Activated T-cell treated with anti-CD3 and anti-CD28 coated beads, Interleukin-2, amount 50 U/mL, for 24 hours (primary cell): ENCODE measurements around the gene ZMYM4.
"Not testable (repeated sequence)": the region's sequence is repeated elsewhere in the genome, so short reads cannot be mapped to it uniquely, and the experiment has no call there.

Source experiments
- DNase-seq: peaks from one replicate; pipeline ENCODE4 v3.0.0-alpha.2; 2020
- H3K27ac Mint-ChIP-seq: 2 replicates; pipeline ENCODE4 v1.8.0; 2020; ENCODE audit warnings: mild to moderate bottlenecking, mixed read lengths
- H3K27me3 Mint-ChIP-seq: 2 replicates; pipeline ENCODE4 v1.8.0; 2020; ENCODE audit warnings: mixed read lengths
- H3K36me3 Mint-ChIP-seq: 2 replicates; pipeline ENCODE4 v1.8.0; 2020; ENCODE audit warnings: low read depth, mixed read lengths
- H3K4me1 Mint-ChIP-seq: 2 replicates; pipeline ENCODE4 v1.8.0; 2020; ENCODE audit warnings: low read depth, mixed read lengths
- H3K4me3 Mint-ChIP-seq: 2 replicates; pipeline ENCODE4 v1.8.0; 2020; ENCODE audit warnings: mild to moderate bottlenecking, moderate library complexity, mixed read lengths
- H3K9me3 Mint-ChIP-seq: 2 replicates; pipeline ENCODE4 v1.8.0; 2020; ENCODE audit warnings: mixed read lengths

Gene ZMYM4

DNA sequence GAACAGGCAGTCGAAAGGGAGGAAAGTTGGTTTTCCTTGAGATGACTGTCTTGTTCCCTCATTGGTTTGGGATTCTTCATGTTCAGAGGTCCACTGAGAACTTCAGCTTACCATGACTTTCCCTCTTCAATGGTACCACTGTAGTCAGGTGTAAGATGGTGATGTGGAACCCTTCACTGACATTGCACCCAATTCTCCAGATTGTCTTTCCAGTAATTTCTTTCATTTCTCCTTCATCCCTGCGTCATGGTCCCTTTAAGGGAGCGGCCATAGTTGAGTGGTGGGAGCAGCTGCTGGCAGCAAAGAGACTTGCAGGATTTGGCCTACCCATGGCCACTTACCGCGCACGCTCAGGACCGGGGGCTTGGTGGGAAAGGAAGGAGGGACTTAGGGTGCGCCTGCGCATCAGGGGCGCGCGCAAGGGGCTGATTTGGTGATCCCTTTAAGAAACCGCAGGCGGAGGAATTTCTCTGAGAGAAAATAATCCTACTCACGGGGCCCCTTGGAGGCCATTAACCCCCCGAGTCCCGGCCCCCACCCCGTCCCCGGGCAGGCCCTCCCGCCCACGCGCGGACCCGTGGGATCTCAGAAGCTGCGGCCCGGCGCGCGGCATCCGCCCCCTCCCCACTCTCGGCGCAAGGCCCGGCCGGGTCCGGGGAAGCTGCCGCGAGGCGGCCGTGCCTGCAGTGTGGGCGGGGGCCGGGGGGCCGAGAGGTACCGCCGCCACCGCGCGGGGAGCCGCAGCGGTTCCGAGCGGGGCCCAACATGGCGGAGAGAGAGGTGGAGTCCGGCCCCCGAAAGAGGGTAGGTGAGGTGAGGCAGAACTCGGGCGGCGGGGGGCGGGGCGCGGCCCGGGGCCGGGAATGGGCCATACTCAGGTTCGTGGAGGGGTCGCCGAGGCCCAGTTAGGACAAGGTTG, at the start of gene ZMYM4:
TSS of gene ZMYM4 (plus strand) at position 428 of the 919 bp plus-strand sequence. CDS start at position 766, 338 bp downstream.
- peak within 1 kb of the TSS; percentile 90 for H3K27ac Mint-ChIP-seq
- no peaks in the 10 kb centered on the region for H3K9me3 Mint-ChIP-seq
- DNase-seq, result peak; percentile 91
- H3K4me3 Mint-ChIP-seq, result peak within 1 kb of the TSS; percentile 85
- peaks cover 33% of the 10 kb centered on the region for H3K4me1 Mint-ChIP-seq
- H3K36me3 Mint-ChIP-seq, result peaks cover 21% of the 10 kb centered on the region
- H3K27me3 Mint-ChIP-seq, result peaks cover 11% of the 10 kb centered on the region

- H3K36me3 Mint-ChIP-seq, result no peaks in the 10 kb centered on the region
- no peak overlapping the region for H3K4me3 Mint-ChIP-seq
- H3K27ac Mint-ChIP-seq, result no peak overlapping the region
- H3K27me3 Mint-ChIP-seq, result no peaks in the 10 kb centered on the region
- H3K4me1 Mint-ChIP-seq, result no peaks in the 10 kb centered on the region
- no peak for DNase-seq
- H3K9me3 Mint-ChIP-seq, result no peaks in the 10 kb centered on the region
Measured at GRCh38 chr1:35220976-35221375, 47.5 kb upstream of the ZMYM4 start.

DNA sequence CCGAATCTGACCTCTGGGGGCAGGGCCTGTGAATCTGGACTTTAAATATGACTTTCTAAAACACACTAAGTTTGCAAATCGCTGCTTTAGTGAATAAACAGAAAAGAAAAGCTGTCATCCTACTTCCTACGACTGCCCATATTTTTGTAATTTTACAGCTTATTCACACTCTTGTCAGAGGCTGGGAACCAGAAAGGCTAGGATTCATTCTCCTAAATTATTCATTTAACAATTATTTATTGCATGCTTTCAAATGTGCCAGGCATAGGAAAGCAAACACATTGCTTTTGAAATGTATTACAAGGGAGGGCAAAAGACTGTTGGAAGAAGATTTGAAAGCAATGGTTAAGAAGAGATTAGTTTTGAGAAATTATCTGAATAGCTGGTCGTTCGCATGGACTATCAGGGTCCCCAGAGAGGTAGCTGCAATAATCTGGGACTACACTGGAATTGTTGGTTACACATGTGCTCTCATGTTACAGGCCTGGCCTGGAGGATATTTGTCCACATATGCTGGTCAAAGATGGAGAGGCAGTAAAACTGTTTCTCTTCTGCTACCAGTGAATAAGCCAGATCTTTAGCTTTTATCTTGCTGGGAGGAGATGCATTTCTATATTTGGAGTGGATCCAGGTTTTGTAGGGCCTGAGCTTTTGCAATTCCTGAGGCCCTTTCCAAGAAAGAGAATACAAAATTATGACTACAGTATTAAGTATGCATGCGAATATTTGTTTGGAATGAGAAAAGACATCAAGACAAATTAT, 46.0 kb upstream of the ZMYM4 start:
- H3K4me1 Mint-ChIP-seq, result no peaks in the 10 kb centered on the region
- no peak overlapping the region for H3K4me3 Mint-ChIP-seq
- H3K27ac Mint-ChIP-seq, result no peak overlapping the region
- no peak for DNase-seq
- no peaks in the 10 kb centered on the region for H3K27me3 Mint-ChIP-seq
- H3K36me3 Mint-ChIP-seq, result no peaks in the 10 kb centered on the region
- H3K9me3 Mint-ChIP-seq, result no peaks in the 10 kb centered on the region

- no peak overlapping the region for H3K27ac Mint-ChIP-seq
- H3K27me3 Mint-ChIP-seq, result no peaks in the 10 kb centered on the region
- no peak overlapping the region for H3K4me3 Mint-ChIP-seq
- no peaks in the 10 kb centered on the region for H3K36me3 Mint-ChIP-seq
- no peaks in the 10 kb centered on the region for H3K9me3 Mint-ChIP-seq
- DNase-seq, result no peak
- no peaks in the 10 kb centered on the region for H3K4me1 Mint-ChIP-seq
Measured at GRCh38 chr1:35223084-35223630, 45.4 kb upstream of the ZMYM4 start.

- no peak for DNase-seq
- no peaks in the 10 kb centered on the region for H3K27me3 Mint-ChIP-seq
- H3K36me3 Mint-ChIP-seq, result no peaks in the 10 kb centered on the region
- peaks cover 4% of the 10 kb centered on the region for H3K4me1 Mint-ChIP-seq
- H3K27ac Mint-ChIP-seq, result no peak overlapping the region
- H3K9me3 Mint-ChIP-seq, result no peaks in the 10 kb centered on the region
- no peak overlapping the region for H3K4me3 Mint-ChIP-seq
Measured at GRCh38 chr1:35226546-35226945, 42.0 kb upstream of the ZMYM4 start.

DNA sequence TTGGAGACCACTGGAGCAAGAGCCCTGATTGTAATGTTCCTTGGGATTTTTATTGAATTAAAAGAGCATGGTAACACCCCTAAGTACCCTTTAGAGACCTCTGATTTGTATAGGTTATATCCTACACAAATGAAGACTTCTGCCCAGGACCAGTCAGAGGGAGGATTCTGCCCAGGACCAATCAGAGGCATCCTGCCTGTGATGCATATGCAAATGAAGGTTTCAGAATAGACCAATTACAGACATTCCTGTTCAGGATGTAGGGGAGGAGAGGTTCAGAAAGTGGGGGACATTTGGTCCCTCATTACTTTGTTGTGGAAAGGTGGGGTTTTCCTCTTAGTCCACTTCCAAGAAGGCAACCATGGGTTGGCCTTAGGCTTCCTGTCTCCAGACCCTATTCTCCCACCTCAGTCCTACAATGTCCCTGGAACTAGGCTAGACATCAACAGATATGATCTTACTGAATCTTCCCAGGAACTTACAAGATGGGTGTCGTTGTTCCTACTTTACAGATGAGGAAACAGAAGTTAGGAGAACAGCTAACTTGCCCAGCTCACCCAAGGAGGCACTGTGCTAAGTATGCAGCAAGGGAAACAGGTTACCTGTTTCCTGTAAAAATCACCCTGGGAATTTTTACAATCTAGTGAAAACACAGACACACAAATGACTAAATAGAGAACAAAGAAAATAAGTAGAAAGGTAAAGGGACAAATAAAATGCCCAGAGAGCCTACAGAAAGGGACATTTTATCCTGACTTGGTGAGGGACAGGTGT, 38.7 kb upstream of the ZMYM4 start:
- no peaks in the 10 kb centered on the region for H3K9me3 Mint-ChIP-seq
- H3K4me3 Mint-ChIP-seq, result no peak overlapping the region
- H3K27me3 Mint-ChIP-seq, result no peaks in the 10 kb centered on the region
- H3K36me3 Mint-ChIP-seq, result no peaks in the 10 kb centered on the region
- H3K27ac Mint-ChIP-seq, result no peak overlapping the region
- no peak for DNase-seq
- peaks cover 4% of the 10 kb centered on the region for H3K4me1 Mint-ChIP-seq

GRCh38 chr1:35231287-35231686, 37.2 kb upstream of the ZMYM4 start:
- H3K27me3 Mint-ChIP-seq, result no peaks in the 10 kb centered on the region
- H3K9me3 Mint-ChIP-seq, result no peaks in the 10 kb centered on the region
- H3K4me1 Mint-ChIP-seq, result peaks cover 4% of the 10 kb centered on the region
- no peak overlapping the region for H3K4me3 Mint-ChIP-seq
- no peak for DNase-seq
- H3K27ac Mint-ChIP-seq, result no peak overlapping the region
- no peaks in the 10 kb centered on the region for H3K36me3 Mint-ChIP-seq

GRCh38 chr1:35236772-35237171, 31.7 kb upstream of the ZMYM4 start:
- H3K27ac Mint-ChIP-seq, H3K27me3 Mint-ChIP-seq, H3K9me3 Mint-ChIP-seq, H3K4me1 Mint-ChIP-seq, H3K36me3 Mint-ChIP-seq, DNase-seq, H3K4me3 Mint-ChIP-seq: not testable (repeated sequence)

DNA sequence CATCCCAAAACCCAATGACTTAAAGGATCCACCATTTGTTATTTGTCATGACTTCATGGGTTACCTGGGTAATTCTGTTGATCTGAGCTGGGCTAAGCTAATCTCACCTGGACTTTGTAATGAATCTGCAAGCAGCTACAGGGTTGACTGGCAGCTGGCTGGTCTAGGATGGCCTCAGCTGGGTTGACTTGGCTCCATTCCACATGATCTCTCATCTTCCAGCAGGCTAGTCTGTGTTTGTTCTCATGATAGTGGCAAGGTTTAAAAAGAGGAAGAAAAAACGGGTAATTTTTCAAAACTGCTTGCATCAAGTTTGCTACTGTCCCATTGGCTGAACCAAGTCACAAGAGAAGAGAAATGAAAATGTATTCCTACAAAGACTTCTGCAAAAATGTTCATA, 24.8 kb upstream of the ZMYM4 start:
- no peaks in the 10 kb centered on the region for H3K4me1 Mint-ChIP-seq
- H3K4me3 Mint-ChIP-seq, result no peak overlapping the region
- no peak for DNase-seq
- no peak overlapping the region for H3K27ac Mint-ChIP-seq
- H3K9me3 Mint-ChIP-seq, result no peaks in the 10 kb centered on the region
- H3K36me3 Mint-ChIP-seq, result no peaks in the 10 kb centered on the region
- H3K27me3 Mint-ChIP-seq, result no peaks in the 10 kb centered on the region

GRCh38 chr1:35247256-35247655, 21.3 kb upstream of the ZMYM4 start:
- no peak overlapping the region for H3K27ac Mint-ChIP-seq
- H3K4me3 Mint-ChIP-seq, result no peak overlapping the region
- no peaks in the 10 kb centered on the region for H3K4me1 Mint-ChIP-seq
- H3K36me3 Mint-ChIP-seq, result no peaks in the 10 kb centered on the region
- no peak for DNase-seq
- H3K27me3 Mint-ChIP-seq, result peaks cover 2% of the 10 kb centered on the region
- no peaks in the 10 kb centered on the region for H3K9me3 Mint-ChIP-seq

DNA sequence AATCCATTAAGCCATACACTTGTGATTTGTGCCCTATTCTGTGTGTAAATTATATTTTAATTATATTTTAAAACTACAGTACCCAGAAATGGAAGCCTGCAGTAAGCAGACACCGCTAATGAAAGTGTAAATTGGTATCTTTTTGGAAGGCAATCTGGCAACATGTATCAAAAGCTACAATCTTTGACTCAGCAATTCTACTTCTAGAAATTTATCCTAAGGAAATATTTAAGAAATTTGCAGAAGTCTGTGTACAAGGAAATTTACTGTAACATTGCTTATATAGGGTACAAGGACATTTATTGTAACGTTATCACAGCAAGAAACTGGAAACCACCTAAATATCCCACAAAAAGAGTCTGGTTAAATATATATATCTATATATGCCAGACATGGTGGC, 14.6 kb upstream of the ZMYM4 start:
- no peaks in the 10 kb centered on the region for H3K9me3 Mint-ChIP-seq
- H3K27ac Mint-ChIP-seq, result no peak overlapping the region
- no peak for DNase-seq
- no peaks in the 10 kb centered on the region for H3K36me3 Mint-ChIP-seq
- H3K4me3 Mint-ChIP-seq, result no peak overlapping the region
- no peaks in the 10 kb centered on the region for H3K4me1 Mint-ChIP-seq
- peaks cover 6% of the 10 kb centered on the region for H3K27me3 Mint-ChIP-seq

DNA sequence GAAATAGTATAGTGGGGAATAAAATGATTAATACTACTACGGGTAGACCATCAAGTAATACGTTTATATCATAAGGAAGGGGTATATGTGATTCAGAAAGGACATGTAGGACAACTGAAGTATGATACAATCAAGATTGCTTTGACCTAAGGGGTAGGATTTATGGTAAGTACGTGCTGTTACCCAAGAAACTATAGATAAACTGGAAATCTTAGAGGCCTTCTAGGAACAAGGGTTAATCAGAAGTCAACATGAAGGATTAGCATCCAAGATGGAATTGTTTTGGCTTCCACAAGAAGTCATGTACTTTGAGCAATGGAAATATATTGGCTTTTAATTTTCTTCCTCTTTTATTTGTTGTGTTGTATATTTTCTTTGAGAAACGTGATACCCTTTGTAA, 13.2 kb upstream of the ZMYM4 start:
- Mint-ChIP-seq H3K4me3 (no peak overlapping the region), H3K27me3 (peaks cover 6% of the 10 kb centered on the region), H3K36me3 (no peaks in the 10 kb centered on the region), H3K4me1 (no peaks in the 10 kb centered on the region), H3K9me3 (no peaks in the 10 kb centered on the region), H3K27ac (no peak overlapping the region)
- no peak for DNase-seq

GRCh38 chr1:35259561-35259960, 8.9 kb upstream of the ZMYM4 start:
- Mint-ChIP-seq H3K4me3 (no peak overlapping the region), H3K27me3 (peaks cover 2% of the 10 kb centered on the region), H3K4me1 (no peaks in the 10 kb centered on the region), H3K27ac (no peak overlapping the region), H3K36me3 (no peaks in the 10 kb centered on the region), H3K9me3 (no peaks in the 10 kb centered on the region)
- DNase-seq, result no peak

DNA sequence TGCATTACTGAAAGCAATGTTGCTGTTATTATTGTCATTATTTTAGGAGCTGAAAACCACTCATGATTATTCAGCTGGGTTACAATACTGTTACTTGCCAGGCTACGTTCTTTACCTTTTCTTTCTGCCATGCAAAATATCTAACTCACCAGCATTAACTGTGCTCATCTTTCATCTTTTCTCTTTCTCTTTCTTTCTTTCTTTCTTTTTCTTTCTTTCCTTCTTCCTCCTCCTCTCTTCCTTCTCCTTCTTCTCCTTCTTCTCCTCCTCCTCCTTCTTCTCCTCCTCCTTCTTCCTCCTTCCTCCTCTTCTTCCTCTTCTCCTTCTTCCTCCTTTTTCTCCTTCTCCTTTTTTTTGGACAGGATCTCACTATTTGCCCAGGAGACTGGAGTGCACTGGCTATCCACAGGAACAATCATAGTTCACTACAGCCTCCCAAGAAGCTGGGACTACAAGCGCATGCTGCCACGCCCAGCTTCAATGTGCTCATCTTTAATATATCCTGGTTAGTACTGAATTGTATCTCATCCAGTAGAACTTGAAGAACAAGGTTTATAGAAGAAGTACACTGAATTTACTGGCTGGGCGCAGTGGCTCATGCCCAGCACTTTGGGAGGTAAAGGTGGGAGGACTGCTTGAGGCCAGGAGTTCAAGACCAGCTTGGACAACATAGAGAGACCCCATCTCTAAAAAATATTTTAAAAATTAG, 6.9 kb upstream of the ZMYM4 start:
- peaks cover 11% of the 10 kb centered on the region for H3K27me3 Mint-ChIP-seq
- H3K27ac Mint-ChIP-seq, result no peak overlapping the region
- H3K36me3 Mint-ChIP-seq, result no peaks in the 10 kb centered on the region

More for the DNA sequence above, 6.9 kb upstream of the ZMYM4 start:
- Mint-ChIP-seq H3K9me3 (no peaks in the 10 kb centered on the region), H3K4me1 (no peaks in the 10 kb centered on the region), H3K4me3 (no peak overlapping the region)
- no peak for DNase-seq
